Measurements from ENCODE around the gene CAMSAP3.

CAMSAP3 gene

DNA sequence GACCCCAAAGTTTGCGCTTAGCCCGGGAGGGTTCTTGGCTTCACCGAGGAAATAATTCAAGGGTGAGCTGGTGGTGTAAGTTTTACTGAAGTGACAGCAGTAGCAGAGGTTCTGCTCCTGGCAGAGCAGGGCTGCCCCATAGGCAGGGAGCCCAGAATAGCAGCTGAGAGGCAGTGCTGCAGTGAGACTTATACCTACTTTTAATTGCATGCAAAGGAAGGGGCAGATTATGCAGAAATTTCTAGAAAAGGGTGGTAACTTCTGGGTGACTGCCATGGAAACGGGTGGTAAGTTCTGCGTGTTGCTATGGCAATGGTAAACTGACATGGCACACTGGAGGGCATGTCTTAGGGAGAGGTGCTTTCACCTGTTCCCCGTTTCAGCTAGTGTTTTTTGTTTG is 17.5 kb upstream of the CAMSAP3 start:
- no peak for DNase-seq

DNA sequence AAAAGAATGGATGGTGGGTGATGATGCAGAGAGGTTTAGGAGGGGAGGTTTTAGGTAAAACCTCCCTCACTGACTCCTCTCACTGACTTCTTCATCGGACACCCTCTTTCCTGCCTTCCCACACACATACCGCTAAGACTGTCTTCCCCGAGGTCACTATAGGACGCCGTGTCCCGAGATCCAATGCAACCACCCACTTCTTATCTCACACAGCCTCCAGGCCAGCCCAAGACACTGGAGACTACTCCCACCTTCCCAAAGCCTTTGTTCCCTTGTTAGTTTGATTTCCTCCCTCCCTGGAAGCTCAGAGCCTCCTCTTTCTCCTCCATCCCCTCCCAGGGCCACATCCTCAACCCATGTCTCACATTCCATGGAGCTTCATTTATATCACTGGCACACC is 16.5 kb upstream of the CAMSAP3 start:
- DNase-seq, result no peak

DNA sequence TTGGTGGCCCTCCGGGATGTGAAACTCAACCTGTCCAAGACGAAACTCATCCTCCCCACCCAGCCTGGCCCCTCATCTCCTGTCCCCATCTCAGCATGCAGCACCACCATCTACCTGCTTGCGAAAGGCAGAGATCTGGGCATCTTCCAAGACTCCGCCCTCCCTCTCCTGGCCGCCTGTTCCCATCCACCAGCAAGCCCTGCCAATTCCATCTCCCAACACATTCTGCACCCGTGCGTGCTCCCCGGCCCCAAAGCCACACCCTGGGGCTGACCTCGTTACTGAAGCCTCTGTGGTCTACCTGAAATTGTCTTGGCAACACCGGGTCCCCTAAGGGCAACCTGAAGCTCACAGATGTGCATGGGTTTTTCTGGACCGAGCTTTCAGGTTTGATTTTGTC is 13.2 kb upstream of the CAMSAP3 start:
- DNase-seq, result no peak

DNA sequence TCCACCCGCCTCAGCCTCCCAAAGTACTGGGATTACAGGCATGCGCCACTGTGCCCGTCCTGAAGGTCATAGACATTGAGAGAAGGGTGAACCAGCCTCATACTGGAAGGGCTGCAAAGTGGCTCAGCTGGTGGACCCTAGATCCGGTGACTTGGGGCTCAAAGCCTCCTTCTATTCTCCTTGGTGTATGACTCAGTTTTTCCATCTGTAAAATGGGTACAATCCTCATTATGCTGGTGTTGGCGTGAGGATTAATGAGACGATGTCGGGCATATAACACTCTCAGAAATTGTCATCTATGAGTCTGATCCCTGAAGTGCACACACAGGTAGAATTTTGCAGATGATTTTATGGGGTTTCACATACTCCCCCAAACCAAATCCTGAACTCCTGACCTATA is 5.8 kb upstream of the CAMSAP3 start:
- DNase-seq, result no peak

DNA sequence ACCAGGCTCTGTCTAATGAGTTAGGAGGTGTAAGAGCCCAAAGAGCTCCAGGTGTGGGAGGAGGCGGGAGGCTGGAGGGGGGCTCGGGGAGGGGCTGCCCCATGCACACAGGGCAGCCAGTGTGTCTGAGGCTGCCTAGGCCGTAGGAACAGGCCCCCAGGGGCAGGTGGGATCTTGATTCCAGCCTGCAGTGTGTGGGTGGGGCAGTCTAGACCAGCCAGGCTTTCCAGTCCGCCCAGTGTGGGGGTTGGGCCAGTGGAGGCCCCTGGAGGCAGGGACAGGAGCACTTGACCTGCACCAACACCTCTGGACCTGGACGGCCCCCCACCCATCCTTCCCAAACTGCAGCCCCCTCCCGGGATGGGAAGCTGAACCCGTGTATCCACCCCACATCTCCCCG is 5.4 kb upstream of the CAMSAP3 start:
- no peak for DNase-seq

DNA sequence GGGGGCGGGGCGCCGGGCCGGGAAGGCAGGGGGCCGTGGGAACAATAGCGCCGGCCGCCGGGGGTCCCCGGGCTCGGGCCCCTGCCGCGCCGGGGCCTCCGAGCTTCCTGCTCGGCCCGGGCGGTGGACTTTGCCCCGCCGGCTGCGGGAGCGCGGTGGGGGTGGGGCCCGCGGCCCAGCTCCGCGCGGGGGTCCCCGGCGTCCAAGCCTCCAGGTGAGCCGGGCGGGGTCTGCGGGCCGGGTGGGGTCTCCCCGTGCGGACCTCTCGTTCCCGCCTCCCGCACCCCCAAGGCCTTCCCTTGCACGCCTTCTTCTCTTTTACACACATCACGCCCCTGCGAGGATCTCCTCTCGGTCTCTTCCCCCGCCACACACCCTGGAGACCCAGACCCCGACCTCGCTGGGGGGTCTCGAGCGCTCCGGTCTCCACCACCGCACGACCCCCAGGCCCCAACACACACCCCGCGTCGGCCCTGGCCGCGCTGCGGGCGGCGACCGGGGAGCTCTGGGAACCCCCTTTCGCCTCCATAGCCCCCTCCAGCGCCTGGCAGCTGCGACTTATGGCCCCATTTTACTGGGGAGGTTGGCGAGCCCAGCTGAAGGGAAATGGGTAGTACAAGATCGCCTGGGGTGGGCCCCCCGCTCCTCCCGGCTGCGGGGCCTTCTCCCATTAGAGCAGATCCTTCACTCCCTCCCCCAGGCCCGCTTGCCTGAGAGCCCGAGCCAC is 711 bp downstream of the CAMSAP3 start:
- DNase-seq, result no peak

DNA sequence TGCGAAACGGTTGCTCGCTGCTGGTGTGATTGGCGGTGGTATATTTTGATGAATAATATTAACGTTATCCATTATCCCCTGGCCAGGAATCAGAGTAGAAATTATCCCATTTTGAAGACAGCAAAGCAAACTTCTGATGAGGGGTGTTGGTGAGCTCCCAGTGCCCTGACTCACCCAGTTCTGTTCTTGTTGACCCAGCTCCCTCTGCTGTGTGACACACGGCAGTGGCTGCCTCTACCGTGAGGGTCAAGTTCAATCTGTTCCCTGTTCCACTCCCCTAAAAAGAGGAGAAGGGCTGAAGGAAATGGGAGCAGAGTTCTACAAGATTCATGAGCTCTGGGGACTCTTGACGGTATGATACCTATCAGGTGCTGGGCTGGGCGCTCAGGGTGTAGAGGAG is 2.0 kb downstream of the CAMSAP3 start:
- DNase-seq, result no peak

DNA sequence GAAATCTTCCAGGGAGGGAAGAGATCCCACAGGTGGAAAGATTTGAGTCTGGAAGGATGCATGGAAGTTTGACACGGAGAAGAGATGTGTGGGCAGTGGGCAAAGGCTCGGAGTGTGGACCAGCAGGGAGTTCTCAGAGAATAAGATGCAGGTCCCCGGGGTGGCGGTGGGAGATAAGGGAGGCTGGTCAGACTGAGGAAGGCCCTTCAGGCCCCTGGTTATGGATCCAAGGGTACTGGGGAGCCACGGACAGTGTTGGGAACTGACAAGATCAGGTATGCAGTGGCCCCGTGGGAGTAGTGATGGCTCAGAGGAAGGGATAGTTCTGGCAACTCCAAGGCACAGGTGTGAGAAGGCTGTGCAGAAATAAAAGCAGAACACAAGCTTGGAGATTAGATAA is 2.5 kb downstream of the CAMSAP3 start:
- no peak for DNase-seq

DNA sequence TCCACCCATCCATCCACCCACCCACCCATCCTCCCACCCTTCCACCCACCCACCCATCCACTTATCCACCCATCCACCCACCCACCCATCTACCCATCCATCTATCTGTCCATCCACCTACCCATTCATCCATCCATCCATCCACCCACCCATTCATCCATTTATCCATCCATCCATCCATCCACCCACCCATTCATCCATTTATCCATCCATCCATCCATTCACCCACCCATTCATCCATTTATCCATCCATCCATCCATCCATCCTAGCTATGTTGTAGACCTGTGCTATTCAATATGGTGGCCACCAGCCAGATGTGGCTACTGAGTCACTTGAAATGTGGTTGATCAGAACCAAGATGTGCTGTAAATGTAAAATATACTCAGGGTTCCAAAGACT is 5.1 kb downstream of the CAMSAP3 start:
- DNase-seq, result no peak

DNA sequence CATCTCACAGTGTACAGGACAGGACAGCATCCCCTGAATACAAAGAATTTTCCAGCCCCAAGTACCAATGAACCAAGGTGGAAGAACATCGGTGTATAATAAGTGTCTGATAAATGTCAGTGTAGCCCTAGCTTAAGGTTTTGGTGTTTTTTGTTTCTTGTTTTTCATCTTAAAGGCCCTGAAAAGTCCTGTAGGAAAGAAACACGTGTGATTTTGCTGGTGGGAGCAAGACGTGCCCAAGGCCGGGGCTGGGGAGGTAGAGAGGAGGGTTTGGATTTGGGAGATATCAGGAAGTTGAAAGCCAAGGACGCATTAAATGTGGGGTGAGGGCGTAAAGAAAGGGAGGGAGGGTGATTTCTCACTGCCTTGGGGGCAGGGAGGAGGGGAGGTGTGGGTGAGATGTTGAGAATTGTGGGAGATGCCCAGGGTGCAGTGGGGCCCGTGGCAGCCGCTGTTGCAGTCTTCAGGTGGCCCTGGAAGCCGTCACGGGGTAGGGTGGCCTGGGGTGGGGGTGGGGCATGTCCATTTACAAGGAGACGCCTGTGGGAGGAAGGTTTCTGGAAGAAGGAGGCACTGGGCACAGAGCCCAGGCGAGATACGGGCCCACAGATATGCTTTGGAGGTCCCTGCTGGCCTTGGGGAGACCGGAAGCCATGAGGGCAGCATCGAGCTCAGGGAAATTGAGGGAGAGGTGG is 6.7 kb downstream of the CAMSAP3 start:
- DNase-seq, result no peak

DNA sequence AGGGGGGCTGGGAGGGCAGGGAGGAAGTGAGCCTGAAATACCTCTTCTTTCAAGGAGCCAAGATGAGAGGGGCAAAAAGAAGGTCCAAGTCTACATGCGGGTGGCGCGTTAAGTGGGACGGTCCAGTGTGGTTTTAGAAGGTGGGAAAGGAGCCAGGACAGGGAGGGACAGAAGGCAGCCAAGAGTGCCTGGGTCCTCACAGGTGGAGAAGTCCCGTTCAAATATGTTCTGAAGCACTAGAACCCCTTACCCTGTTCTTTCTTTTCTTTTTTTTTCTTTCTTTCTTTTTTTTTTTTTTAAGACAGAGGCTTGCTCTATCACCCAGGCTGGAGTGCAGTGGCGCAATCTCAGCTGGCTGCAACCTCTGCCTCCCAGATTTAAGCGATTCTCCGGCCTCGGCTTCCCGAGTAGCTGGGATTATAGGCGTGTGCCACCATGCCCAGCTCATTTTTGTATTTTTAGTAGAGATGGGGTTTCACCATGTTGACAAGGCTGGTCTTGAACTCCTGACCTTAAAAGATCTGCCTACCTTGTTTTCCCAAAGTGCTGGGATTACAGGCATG is 7.4 kb downstream of the CAMSAP3 start:
- no peak for DNase-seq

DNA sequence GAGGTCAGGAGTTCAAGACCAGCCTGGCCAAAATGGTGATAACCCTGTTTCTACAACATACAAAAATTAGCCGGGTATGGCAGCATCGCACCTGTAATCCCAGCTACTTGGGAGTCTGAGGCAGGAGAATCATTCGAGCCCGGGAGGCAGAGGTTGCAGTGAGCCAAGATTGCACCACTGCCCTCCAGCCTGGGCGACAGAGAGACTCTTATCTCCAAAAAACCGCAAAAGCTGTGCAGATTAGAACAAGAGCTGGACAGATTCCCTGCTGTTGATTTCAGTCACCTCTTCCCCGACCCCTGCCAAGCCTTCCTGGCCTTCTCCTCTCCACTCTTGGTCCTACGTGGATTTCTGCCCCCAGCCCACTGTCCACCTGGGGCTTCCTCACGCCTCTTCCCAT is 8.3 kb downstream of the CAMSAP3 start:
- DNase-seq, result no peak

DNA sequence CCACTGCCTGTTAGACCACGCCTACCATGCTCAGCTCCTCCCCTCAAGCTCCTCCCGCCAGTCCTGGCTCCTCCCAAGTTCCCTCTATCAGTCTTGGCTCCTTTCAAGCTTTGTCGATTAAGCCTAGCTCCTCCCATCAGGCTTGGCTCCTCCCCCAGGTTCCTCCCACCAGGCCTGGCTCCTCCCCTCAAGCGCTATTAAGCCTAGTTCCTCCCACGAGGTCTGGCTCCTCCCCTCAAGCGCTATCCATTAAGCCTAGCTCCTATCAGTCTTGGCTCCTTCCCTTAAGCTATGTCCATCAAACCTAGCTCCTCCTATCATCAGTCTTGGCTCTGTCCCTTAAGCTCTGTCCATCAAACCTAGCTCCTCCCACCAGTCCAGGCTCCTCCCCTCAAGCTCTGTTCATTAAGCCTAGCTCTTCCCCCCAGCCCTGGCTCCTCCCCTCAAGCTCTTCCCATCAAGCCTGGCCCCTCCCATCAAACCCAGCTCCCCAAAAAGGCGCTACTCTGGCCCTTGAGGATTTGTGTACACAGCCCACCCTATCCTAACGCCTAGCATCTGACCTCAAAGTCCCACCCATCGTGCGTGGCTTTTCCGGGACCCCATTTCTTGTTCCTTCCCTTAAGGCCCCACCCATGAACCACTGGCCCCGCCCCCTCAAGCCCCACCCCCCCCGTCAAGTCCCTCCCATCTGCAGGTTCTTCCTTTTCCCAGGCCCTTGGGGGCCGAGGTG is 10.0 kb downstream of the CAMSAP3 start:
- peak; percentile 25 to 39 for DNase-seq

DNA sequence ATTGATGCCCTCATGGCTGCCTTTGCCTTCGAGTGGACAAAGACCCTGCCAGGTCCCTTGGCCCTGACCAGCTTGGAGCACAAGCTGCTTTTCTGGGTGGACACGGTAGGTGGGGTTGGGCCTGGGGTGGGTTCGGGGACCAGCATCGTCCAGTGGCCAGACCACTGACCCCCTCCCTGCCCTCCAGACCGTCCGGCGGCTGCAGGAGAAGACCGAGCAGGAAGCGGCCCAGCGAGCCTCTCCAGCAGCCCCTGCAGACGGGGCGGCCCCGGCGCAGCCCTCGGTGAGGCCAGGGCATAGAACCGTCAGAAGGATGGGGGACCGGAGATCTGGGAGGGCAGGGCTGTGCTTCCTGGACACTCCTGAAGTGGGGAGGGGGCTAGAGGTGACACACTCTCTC is 10.6 kb downstream of the CAMSAP3 start:
- DNase-seq, result no peak

DNA sequence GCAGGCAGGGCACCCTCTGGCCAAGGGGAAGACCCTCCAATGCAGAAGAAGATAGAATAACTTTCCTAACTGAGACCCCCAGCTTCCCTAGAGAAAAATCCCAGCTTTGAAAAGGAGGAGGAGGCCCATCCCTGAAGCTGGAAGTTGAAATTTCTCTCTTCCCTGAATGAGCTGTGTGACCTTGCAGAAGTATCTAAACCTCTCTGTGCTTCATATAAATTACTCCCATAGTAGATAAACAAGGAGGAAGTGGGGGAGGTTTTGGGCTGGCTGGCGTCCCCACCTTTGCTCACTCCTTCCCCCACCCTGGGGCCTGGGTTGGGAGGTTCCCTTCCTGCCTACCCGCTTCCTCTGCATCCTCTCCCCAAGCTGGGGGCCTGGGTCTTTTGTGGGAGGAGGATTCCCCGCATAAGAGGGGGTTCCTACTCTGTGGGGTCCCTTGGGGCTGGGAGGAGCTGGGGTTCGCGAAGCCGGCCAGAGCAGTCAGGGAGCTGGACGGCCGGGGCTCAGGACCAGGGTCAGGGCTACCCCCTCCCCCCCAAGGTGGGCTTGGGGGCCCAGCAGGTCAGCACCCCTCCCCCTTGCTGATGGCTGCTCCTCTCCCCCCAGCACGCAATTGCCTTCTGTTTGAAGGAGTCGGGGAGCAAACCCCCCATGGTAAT is 11.7 kb downstream of the CAMSAP3 start:
- no peak for DNase-seq

DNA sequence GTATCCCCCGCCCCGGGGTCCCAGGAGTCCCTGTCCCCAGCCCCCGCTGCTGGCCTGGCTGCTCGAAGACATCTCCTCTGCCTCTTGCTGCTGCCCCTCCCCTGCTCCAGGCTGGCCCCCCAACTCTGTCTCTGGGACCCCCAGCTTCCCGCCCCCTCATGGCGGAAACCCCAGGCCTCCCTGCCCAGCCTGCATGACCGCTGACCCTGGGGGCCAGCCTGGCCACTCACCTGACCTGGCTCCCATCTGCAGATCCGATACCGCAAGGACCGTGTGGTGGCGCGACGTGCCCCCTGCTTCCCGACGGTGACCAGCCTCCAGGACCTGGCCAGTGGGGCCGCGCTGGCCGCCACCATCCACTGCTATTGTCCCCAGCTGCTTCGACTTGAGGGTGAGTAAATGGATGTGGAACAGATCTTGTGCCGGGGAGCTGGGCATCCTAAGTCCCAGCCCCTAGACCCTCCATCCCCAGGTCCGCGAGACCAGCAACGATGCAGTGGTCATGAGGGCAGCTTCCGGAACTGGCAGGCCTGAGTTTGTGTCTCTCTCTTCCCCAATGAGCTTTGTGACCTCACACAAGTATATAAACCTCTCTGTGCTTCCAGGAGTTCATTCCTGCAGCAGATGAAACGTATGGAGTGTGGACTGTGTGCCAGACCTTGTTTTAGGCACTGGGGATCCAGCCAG is 12.4 kb downstream of the CAMSAP3 start:
- no peak for DNase-seq

DNA sequence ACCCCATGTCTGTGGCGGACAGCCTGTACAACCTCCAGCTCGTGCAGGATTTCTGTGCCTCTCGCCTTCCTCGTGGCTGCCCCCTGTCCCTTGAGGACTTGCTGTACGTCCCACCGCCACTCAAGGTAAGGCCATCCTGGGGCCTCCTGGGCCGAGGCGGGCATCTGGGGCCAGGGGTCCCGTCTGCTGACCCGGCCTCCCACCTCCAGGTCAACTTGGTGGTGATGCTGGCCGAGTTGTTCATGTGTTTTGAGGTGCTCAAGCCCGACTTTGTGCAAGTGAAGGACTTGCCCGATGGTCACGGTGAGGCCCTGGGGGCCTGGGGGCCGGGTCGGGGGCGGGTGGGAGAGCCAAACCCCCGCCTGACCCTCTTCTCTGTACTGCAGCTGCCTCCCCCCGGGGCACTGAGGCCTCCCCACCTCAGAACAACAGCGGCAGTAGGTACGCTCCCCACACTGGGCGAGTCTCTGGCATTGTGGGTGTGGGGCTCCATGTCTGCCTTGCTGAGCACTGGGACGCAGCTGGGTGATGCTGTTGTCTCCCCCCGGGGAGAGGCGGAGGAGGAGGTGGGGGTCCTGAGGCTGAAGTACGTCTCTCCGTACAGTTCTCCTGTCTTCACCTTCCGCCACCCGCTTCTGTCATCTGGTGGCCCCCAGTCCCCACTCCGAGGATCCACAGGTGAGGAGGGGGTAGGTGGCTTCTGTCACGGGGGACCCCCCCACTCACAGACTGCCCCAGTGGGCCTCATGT is 15.0 kb downstream of the CAMSAP3 start:
- no peak for DNase-seq

DNA sequence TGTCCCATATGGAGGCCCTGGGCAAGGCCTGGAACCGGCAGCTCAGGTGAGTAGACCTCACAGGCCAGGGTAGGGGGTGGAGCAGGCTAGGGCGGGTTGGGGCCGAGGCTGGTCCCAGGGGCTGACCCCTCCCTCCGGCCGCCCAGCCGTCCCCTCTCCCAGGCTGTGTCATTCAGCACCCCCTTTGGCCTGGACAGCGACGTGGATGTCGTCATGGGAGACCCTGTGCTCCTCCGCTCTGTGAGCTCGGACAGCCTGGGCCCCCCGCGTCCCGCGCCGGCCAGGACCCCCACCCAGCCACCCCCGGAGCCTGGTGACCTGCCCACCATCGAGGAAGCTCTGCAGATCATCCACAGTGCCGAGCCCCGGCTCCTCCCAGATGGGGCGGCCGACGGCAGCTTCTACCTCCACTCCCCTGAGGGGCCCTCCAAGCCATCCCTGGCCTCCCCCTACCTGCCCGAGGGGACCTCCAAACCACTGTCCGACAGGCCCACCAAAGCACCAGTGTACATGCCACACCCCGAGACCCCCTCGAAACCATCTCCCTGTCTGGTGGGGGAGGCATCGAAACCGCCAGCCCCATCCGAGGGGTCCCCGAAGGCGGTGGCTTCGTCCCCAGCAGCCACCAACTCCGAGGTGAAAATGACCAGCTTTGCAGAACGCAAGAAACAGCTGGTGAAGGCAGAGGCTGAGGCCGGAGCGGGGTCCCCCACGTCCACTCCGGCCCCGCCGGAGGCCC is 16.0 kb downstream of the CAMSAP3 start:
- DNase-seq, result no peak

DNA sequence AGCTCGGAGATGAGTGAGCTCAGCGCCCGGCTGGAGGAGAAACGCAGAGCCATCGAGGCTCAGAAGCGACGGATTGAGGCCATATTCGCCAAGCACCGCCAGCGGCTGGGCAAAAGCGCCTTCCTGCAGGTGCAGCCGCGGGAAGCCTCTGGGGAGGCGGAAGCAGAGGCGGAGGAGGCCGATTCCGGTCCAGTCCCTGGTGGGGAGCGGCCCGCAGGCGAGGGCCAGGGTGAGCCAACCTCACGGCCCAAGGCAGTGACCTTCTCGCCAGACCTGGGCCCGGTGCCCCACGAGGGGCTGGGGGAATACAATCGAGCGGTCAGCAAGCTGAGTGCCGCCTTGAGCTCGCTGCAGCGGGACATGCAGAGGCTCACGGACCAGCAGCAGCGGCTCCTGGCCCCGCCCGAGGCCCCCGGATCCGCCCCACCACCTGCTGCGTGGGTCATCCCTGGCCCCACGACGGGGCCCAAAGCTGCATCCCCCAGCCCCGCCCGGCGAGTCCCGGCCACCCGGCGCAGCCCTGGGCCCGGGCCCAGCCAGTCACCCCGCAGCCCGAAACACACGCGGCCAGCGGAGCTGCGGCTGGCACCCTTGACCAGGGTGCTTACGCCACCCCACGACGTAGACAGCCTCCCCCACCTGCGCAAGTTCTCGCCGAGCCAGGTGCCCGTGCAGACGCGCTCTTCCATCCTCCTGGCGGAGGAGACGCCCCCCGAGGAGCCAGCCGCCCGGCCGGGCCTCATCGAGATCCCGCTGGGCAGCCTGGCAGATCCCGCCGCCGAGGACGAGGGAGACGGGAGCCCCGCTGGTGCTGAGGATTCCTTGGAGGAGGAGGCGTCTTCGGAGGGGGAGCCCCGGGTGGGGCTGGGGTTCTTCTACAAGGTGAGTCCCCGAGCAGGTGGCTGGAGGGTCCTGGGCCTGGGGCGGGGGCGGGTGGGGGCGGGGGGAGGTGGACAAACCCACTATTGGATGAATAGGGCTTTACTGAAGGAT is 16.9 kb downstream of the CAMSAP3 start:
- no peak for DNase-seq
